ENCODE results near the gene PKP2.

Gene PKP2

DNA sequence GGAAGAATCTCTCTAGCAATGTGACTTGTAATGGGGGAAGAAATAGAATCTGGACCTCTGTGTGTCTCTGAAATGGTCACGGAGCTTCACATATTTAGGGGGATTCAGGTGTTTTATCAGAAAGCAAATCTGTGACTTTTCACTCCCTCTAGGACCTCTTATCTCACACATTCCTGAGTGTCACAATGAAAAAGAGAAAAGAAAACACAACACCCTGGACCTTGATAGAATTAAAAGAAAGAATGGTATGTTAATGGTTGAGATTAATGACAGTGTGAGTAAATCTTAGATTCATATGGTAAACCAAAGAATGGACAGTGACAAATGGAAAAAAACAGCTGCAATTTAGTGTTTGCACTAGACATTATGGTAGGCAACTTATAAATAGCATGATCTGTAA lies 68.5 kb downstream of the PKP2 start:
- no peak overlapping the region for H3K27ac ChIP-seq (ENCODE audit: low read length)
- no peak overlapping the region for H3K4me3 ChIP-seq (ENCODE audit: low read length)
- H3K27me3 ChIP-seq (ENCODE audit: low read depth, low read length) = peaks cover 6% of the 10 kb centered on the region; the same call in 1 of the 2 replicates
- no peak overlapping the region for H2AFZ ChIP-seq (ENCODE audit: low read depth, low read length)
- H3K9me3 ChIP-seq (ENCODE audit: insufficient read depth, low read length) = no peaks in the 10 kb centered on the region
- no peaks in the 10 kb centered on the region for H4K20me1 ChIP-seq (ENCODE audit: insufficient read depth, low read length)
- H3K36me3 ChIP-seq (replicated peaks; ENCODE audit: low read depth, low read length) = no peaks in the 10 kb centered on the region
- H3K4me2 ChIP-seq (ENCODE audit: low read length) = no peak overlapping the region
- H3K79me2 ChIP-seq (ENCODE audit: low read length) = no peaks in the 10 kb centered on the region
- no peak overlapping the region for H3K9ac ChIP-seq (ENCODE audit: low read length)
- no peak for TF ChIP-seq EZH2phosphoT487 (IDR thresholded peaks at IDR 0.05; ENCODE audit: low read depth)
- TF ChIP-seq, protein P1, sequence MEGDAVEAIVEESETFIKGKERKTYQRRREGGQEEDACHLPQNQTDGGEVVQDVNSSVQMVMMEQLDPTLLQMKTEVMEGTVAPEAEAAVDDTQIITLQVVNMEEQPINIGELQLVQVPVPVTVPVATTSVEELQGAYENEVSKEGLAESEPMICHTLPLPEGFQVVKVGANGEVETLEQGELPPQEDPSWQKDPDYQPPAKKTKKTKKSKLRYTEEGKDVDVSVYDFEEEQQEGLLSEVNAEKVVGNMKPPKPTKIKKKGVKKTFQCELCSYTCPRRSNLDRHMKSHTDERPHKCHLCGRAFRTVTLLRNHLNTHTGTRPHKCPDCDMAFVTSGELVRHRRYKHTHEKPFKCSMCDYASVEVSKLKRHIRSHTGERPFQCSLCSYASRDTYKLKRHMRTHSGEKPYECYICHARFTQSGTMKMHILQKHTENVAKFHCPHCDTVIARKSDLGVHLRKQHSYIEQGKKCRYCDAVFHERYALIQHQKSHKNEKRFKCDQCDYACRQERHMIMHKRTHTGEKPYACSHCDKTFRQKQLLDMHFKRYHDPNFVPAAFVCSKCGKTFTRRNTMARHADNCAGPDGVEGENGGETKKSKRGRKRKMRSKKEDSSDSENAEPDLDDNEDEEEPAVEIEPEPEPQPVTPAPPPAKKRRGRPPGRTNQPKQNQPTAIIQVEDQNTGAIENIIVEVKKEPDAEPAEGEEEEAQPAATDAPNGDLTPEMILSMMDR (IDR thresholded peaks at IDR 0.05; ENCODE audit: low read depth, low read length) = no peak
- no peaks in the 10 kb centered on the region for H3K4me1 ChIP-seq (ENCODE audit: low read length)

DNA sequence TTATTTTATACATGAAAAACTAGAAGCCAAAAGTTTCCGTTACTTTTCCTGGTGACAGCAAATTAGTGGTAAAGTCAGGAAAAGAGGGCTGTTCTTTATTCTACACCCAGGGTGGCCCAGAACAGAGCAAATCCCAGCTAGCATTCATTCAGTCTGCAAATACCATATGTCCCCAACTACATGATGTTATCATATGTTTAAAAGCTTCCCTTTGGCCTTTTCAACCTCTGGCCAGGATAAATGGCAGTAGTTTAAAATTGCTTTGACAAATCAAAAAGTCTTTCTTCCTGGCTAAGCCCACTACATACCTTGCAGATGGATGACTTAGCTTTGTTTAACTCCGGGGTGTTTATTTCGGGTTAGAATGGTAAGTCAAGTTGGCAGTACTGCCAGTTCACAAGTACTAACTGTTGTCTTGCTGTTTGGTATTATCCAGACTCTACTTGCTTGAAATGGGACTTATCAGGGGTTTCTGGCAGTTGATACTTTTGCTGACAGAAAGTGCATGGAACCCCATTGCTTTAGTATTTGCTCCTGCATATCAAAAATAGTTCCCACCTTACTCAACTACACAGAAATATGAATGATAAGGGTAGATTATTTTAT lies 69.7 kb downstream of the PKP2 start:
- no peaks in the 10 kb centered on the region for H3K79me2 ChIP-seq (ENCODE audit: low read length)
- H3K4me1 ChIP-seq (ENCODE audit: low read length) = no peaks in the 10 kb centered on the region
- H3K9ac ChIP-seq (ENCODE audit: low read length) = no peak overlapping the region
- H3K27ac ChIP-seq (ENCODE audit: low read length) = no peak overlapping the region
- no peaks in the 10 kb centered on the region for H4K20me1 ChIP-seq (ENCODE audit: insufficient read depth, low read length)
- H3K9me3 ChIP-seq (ENCODE audit: insufficient read depth, low read length) = no peaks in the 10 kb centered on the region
- peaks cover 13% of the 10 kb centered on the region for H3K27me3 ChIP-seq (ENCODE audit: low read depth, low read length)
- no peak overlapping the region for H3K4me3 ChIP-seq (ENCODE audit: low read length)
- no peaks in the 10 kb centered on the region for H3K36me3 ChIP-seq (replicated peaks; ENCODE audit: low read depth, low read length)
- H3K4me2 ChIP-seq (ENCODE audit: low read length) = no peak overlapping the region
- H2AFZ ChIP-seq (ENCODE audit: low read depth, low read length) = no peak overlapping the region
- no peak for TF ChIP-seq EZH2phosphoT487 (IDR thresholded peaks at IDR 0.05; ENCODE audit: low read depth)
- TF ChIP-seq, protein P1 (IDR thresholded peaks at IDR 0.05; ENCODE audit: low read depth, low read length) = no peak

- Histone ChIP-seq H3K4me3 (ENCODE audit: low read length) (no peak overlapping the region), H3K79me2 (ENCODE audit: low read length) (no peaks in the 10 kb centered on the region), H3K4me2 (ENCODE audit: low read length) (no peak overlapping the region), H3K4me1 (ENCODE audit: low read length) (no peaks in the 10 kb centered on the region), H2AFZ (ENCODE audit: low read depth, low read length) (no peak overlapping the region), H3K9ac (ENCODE audit: low read length) (no peak overlapping the region), H3K27me3 (ENCODE audit: low read depth, low read length) (peaks cover 13% of the 10 kb centered on the region), H4K20me1 (ENCODE audit: insufficient read depth, low read length) (no peaks in the 10 kb centered on the region), H3K36me3 (replicated peaks; ENCODE audit: low read depth, low read length) (no peaks in the 10 kb centered on the region), H3K9me3 (ENCODE audit: insufficient read depth, low read length) (no peaks in the 10 kb centered on the region), H3K27ac (ENCODE audit: low read length) (no peak overlapping the region)
- TF ChIP-seq, protein P1 (IDR thresholded peaks at IDR 0.05; ENCODE audit: low read depth, low read length) = no peak
- no peak for TF ChIP-seq EZH2phosphoT487 (IDR thresholded peaks at IDR 0.05; ENCODE audit: low read depth)
These were observed 72.0 kb downstream of the PKP2 start for GRCh38 chr12:32824596-32824995.

DNA sequence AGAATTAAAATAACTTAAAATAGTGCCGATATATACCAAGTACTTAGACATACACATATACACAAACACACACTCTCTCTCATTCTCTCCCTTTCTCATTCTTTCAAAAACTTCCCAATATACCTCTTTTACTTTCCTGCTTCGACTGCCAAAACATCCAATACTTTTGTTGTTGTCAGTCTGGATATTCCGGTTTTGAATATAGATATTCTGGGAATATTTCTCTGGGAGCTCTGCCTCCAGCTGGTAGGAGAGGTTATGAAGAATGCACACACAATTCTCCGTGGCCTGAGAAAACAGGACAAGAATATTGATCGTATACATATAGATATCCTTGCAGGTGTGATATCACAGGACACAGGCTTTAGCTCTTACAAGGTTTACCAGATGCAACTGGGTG lies 74.2 kb downstream of the PKP2 start:
- H3K9me3 ChIP-seq (ENCODE audit: insufficient read depth, low read length) = no peaks in the 10 kb centered on the region
- H3K79me2 ChIP-seq (ENCODE audit: low read length) = no peaks in the 10 kb centered on the region
- no peak overlapping the region for H3K9ac ChIP-seq (ENCODE audit: low read length)
- no peaks in the 10 kb centered on the region for H4K20me1 ChIP-seq (ENCODE audit: insufficient read depth, low read length)
- TF ChIP-seq EZH2phosphoT487 (IDR thresholded peaks at IDR 0.05; ENCODE audit: low read depth) = no peak
- TF ChIP-seq, protein P1 (IDR thresholded peaks at IDR 0.05; ENCODE audit: low read depth, low read length) = no peak
- no peak overlapping the region for H3K4me3 ChIP-seq (ENCODE audit: low read length)
- H3K36me3 ChIP-seq (replicated peaks; ENCODE audit: low read depth, low read length) = no peaks in the 10 kb centered on the region
- H3K4me2 ChIP-seq (ENCODE audit: low read length) = no peak overlapping the region
- no peaks in the 10 kb centered on the region for H3K4me1 ChIP-seq (ENCODE audit: low read length)
- no peak overlapping the region for H3K27ac ChIP-seq (ENCODE audit: low read length)
- no peak overlapping the region for H2AFZ ChIP-seq (ENCODE audit: low read depth, low read length)
- peaks cover 13% of the 10 kb centered on the region for H3K27me3 ChIP-seq (ENCODE audit: low read depth, low read length)

Data from OCI-LY3 (cell line).